DND-41 (cell line): ENCODE data around the gene HLA-DQA1.
"Not testable (repeated sequence)": the region's sequence is repeated elsewhere in the genome, so short reads cannot be mapped to it uniquely, and the experiment has no call there.

Experiments used
- ATAC-seq: fragments of 200-7000 bp; cut with Tn5 transposase; 3 replicates; pipeline ENCODE4 v1.9.1; 2021; ENCODE audit warnings: low read depth; ENCODE audit not compliant: insufficient read depth
- DNase-seq: peaks from one replicate; pipeline ENCODE4 v3.0.0-alpha.2; 2020
- H2AFZ ChIP-seq: 2 replicates; pipeline ENCODE4 v1.6.0; 2012; ENCODE audit warnings: low read depth, low read length
- H3K27ac ChIP-seq: 2 replicates; pipeline ENCODE4 v1.5.1; 2012; ENCODE audit warnings: low read length, inconsistent platforms
- H3K27me3 ChIP-seq: fragments of 200-600 bp; sonication (generic); 2 replicates; pipeline ENCODE4 v1.6.0; 2012; ENCODE audit warnings: low read length, mild to moderate bottlenecking, inconsistent platforms; ENCODE audit not compliant: insufficient read depth, poor library complexity
- H3K36me3 ChIP-seq: 2 replicates; pipeline ENCODE4 v1.5.1; 2012; ENCODE audit warnings: low read length, inconsistent platforms; ENCODE audit not compliant: insufficient read depth
- H3K4me1 ChIP-seq: 2 replicates; pipeline ENCODE4 v1.5.1; 2012; ENCODE audit warnings: mild to moderate bottlenecking, low read length; ENCODE audit not compliant: insufficient read depth
- H3K4me2 ChIP-seq: 2 replicates; pipeline ENCODE4 v1.6.0; 2012; ENCODE audit warnings: mild to moderate bottlenecking, moderate library complexity, low read length, inconsistent platforms; ENCODE audit not compliant: insufficient read depth
- H3K4me3 ChIP-seq, 2 experiments: fragments of 200-600 bp in 1 of 2; shearing (Covaris generic) in 1 of 2; 2 replicates each; pipeline ENCODE4 v1.5.1; 2012 to 2016; ENCODE audit warnings: inconsistent platforms in 2 of 2, low read length in 2 of 2, mild to moderate bottlenecking in 2 of 2, low read depth in 1 of 2, moderate library complexity in 1 of 2
- H3K79me2 ChIP-seq: 2 replicates; pipeline ENCODE4 v1.6.0; 2012; ENCODE audit warnings: low read length, inconsistent platforms; ENCODE audit not compliant: insufficient read depth
- H3K9ac ChIP-seq: 2 replicates; pipeline ENCODE4 v1.6.0; 2012; ENCODE audit warnings: low read depth, mild to moderate bottlenecking, inconsistent platforms, low read length, moderate library complexity
- H3K9me3 ChIP-seq: 2 replicates; pipeline ENCODE4 v1.5.1; 2012; ENCODE audit warnings: low read length, moderate library complexity, mild to moderate bottlenecking, inconsistent platforms; ENCODE audit not compliant: insufficient read depth, severe bottlenecking
- H4K20me1 ChIP-seq: 2 replicates; pipeline ENCODE4 v1.6.0; 2012; ENCODE audit warnings: low read length; ENCODE audit not compliant: insufficient read depth
- CTCF ChIP-seq: IDR thresholded peaks from 2 replicates; pipeline ENCODE4 v1.5.1; 2012; ENCODE audit warnings: borderline replicate concordance, low read length, moderate library complexity, mild to moderate bottlenecking; ENCODE audit not compliant: poor library complexity, severe bottlenecking; ENCODE audit errors: extremely low read depth
- EZH2 ChIP-seq: IDR thresholded peaks from 3 replicates; pipeline ENCODE4 v1.6.1; 2012; ENCODE audit warnings: borderline replicate concordance, low read depth, mild to moderate bottlenecking, moderate library complexity, low read length, inconsistent platforms; ENCODE audit not compliant: severe bottlenecking

Gene HLA-DQA1

GRCh38 chr6:32669893-32670292, 32.7 kb downstream of the HLA-DQA1 start:
- TF ChIP-seq EZH2: no peak
- no peak for TF ChIP-seq CTCF
- DNase-seq: no peak
- no peak for ATAC-seq
- Histone ChIP-seq H2AFZ (no peak overlapping the region), H3K4me1 (no peaks in the 10 kb centered on the region), H3K4me3 (no peak overlapping the region), H4K20me1 (no peaks in the 10 kb centered on the region), H3K36me3 (no peaks in the 10 kb centered on the region), H3K9me3 (peaks cover 14% of the 10 kb centered on the region), H3K79me2 (no peaks in the 10 kb centered on the region), H3K27ac (no peak overlapping the region), H3K4me2 (no peak overlapping the region), H3K27me3 (no peaks in the 10 kb centered on the region), H3K9ac (no peak overlapping the region)

GRCh38 chr6:32671908-32672307, 34.7 kb downstream of the HLA-DQA1 start:
- not testable (repeated sequence) for H2AFZ ChIP-seq, H3K27me3 ChIP-seq, DNase-seq, H3K36me3 ChIP-seq, H3K4me2 ChIP-seq, ATAC-seq, H3K27ac ChIP-seq, H3K79me2 ChIP-seq, H3K9ac ChIP-seq, H3K4me3 ChIP-seq, H3K4me1 ChIP-seq, H4K20me1 ChIP-seq
- H3K9me3 ChIP-seq: peaks cover 14% of the 10 kb centered on the region

- not testable (repeated sequence) for H2AFZ ChIP-seq, ATAC-seq, H3K79me2 ChIP-seq, H3K4me3 ChIP-seq, H3K36me3 ChIP-seq, H3K4me2 ChIP-seq, H3K4me1 ChIP-seq, H3K27me3 ChIP-seq, DNase-seq, H3K9ac ChIP-seq, H3K27ac ChIP-seq, H4K20me1 ChIP-seq
- H3K9me3 ChIP-seq: peaks cover 14% of the 10 kb centered on the region
Measured at GRCh38 chr6:32674123-32674522, 36.9 kb downstream of the HLA-DQA1 start.

GRCh38 chr6:32679492-32679891, 42.3 kb downstream of the HLA-DQA1 start:
- no peak overlapping the region for H3K4me3 ChIP-seq
- TF ChIP-seq CTCF (no peak), EZH2 (no peak)
- no peaks in the 10 kb centered on the region for H3K36me3 ChIP-seq
- no peak overlapping the region for H3K9ac ChIP-seq
- no peaks in the 10 kb centered on the region for H3K79me2 ChIP-seq
- H2AFZ ChIP-seq: no peak overlapping the region
- H3K4me2 ChIP-seq: no peak overlapping the region
- H4K20me1 ChIP-seq: no peaks in the 10 kb centered on the region
- no peak overlapping the region for H3K27ac ChIP-seq
- peaks cover 4% of the 10 kb centered on the region for H3K4me1 ChIP-seq
- H3K27me3 ChIP-seq: no peaks in the 10 kb centered on the region
- ATAC-seq (no peak), DNase-seq (no peak)
- H3K9me3 ChIP-seq: no peaks in the 10 kb centered on the region
